NCI-H2196 (cell line): ENCODE measurements around the gene NXPH1.
A peak's percentile ranks its signal among the peaks of the same experiment; 100 is the strongest.
"Not testable (repeated sequence)": the region's sequence is repeated elsewhere in the genome, so short reads cannot be mapped to it uniquely, and the experiment has no call there.

Experiments used
- DNase-seq: peaks from one replicate; lab custom pipeline; 2025; ENCODE audit not compliant: unreplicated experiment; lab: John Stamatoyannopoulos, UW

NXPH1 gene

GRCh38 chr7:8684426-8684825, 251.0 kb downstream of the NXPH1 start:
- DNase-seq: no peak

GRCh38 chr7:8699875-8700624, 266.6 kb downstream of the NXPH1 start:
- DNase-seq: no peak

GRCh38 chr7:8702807-8703206, 269.4 kb downstream of the NXPH1 start:
- no peak for DNase-seq

- no peak for DNase-seq
Measured at GRCh38 chr7:8710124-8710523, 276.7 kb downstream of the NXPH1 start.

- DNase-seq: peak; percentile 52
Measured at GRCh38 chr7:8714791-8715190, 281.4 kb downstream of the NXPH1 start.

- DNase-seq: peak; percentile 63
Measured at GRCh38 chr7:8719102-8719501, 285.7 kb downstream of the NXPH1 start.

GRCh38 chr7:8724080-8724718, 290.8 kb downstream of the NXPH1 start:
- DNase-seq: peak; percentile 66

- DNase-seq: not testable (repeated sequence)
Measured at GRCh38 chr7:8731756-8732155, 298.3 kb downstream of the NXPH1 start.

GRCh38 chr7:8739837-8740236, 306.4 kb downstream of the NXPH1 start:
- DNase-seq: no peak

GRCh38 chr7:8742837-8743236, 309.4 kb downstream of the NXPH1 start:
- DNase-seq: no peak

GRCh38 chr7:8747338-8747737, 313.9 kb downstream of the NXPH1 start:
- DNase-seq: no peak

GRCh38 chr7:8751557-8752231, 318.3 kb downstream of the NXPH1 start:
- peak; percentile 2 for DNase-seq

GRCh38 chr7:8753355-8753754, 319.9 kb downstream of the NXPH1 start:
- no peak for DNase-seq

GRCh38 chr7:8761731-8762130, 328.3 kb downstream of the NXPH1 start:
- DNase-seq: no peak

GRCh38 chr7:8762803-8763202, 329.4 kb downstream of the NXPH1 start:
- no peak for DNase-seq

- DNase-seq: no peak
Measured at GRCh38 chr7:8765374-8765773, 332.0 kb downstream of the NXPH1 start.

- DNase-seq: no peak
Measured at GRCh38 chr7:8773518-8773917, 340.1 kb downstream of the NXPH1 start.

GRCh38 chr7:8778459-8778858, 345.1 kb downstream of the NXPH1 start:
- DNase-seq: no peak

GRCh38 chr7:8781166-8781565, 347.8 kb downstream of the NXPH1 start:
- no peak for DNase-seq

GRCh38 chr7:8783229-8783628, 349.8 kb downstream of the NXPH1 start:
- DNase-seq: no peak

- no peak for DNase-seq
Measured at GRCh38 chr7:8785081-8785480, 351.7 kb downstream of the NXPH1 start.

- no peak for DNase-seq
Measured at GRCh38 chr7:8800986-8801385, 367.6 kb downstream of the NXPH1 start.
